ENCODE measurements around the gene SLC16A2.

SLC16A2 gene

DNA sequence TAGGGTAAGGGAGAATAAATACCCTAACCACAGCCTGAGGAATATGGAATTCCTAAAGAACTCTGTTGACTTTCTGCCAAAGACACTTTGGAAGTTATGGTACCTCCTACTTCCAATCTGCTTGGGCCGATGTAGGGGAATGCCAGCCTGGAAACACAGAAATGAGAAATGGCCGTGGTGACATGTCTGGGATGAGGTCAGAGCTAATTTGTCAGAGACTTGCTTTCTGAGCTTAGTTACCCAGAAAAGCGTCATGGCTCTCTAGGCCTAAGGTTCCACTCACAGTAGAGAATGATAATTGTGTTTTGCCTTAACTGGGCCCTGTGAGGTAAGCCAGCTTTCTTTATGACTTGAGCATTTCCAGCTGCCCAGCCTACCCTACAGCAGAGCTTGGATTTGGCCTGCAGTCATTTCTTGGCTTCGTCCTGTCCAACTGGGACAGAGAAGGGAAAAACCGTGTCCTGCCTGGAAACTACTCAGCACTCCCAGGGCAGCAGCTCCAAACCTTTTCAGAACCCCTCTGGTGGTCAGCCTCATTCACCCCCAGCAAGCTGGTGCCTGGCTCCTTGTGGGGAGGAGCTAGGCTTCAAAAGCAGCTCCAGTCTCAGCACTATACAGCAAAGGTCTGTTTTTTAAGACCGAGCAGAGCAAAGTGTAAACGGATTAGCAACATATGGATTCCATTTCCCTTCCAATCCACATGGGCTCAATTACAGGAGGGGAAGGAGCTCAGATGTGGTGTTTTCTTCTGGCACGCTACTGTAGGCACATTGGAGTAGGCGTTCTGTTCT lies 100.9 kb downstream of the SLC16A2 start:
- H3K36me3 ChIP-seq: no peaks in the 10 kb centered on the region
- H3K4me1 ChIP-seq (ENCODE audit: control insufficient read depth in 1 of 2, insufficient read depth in 1 of 2, low read depth in 1 of 2, low read length in 1 of 2): no peaks in the 10 kb centered on the region
- H3K9me3 ChIP-seq: no peaks in the 10 kb centered on the region
- H3K27ac ChIP-seq: no peak overlapping the region
- H3K27me3 ChIP-seq: no peaks in the 10 kb centered on the region
- no peak overlapping the region for H3K4me3 ChIP-seq (ENCODE audit: low read depth in 1 of 2, low read length in 1 of 2)
- TF ChIP-seq, protein P1, sequence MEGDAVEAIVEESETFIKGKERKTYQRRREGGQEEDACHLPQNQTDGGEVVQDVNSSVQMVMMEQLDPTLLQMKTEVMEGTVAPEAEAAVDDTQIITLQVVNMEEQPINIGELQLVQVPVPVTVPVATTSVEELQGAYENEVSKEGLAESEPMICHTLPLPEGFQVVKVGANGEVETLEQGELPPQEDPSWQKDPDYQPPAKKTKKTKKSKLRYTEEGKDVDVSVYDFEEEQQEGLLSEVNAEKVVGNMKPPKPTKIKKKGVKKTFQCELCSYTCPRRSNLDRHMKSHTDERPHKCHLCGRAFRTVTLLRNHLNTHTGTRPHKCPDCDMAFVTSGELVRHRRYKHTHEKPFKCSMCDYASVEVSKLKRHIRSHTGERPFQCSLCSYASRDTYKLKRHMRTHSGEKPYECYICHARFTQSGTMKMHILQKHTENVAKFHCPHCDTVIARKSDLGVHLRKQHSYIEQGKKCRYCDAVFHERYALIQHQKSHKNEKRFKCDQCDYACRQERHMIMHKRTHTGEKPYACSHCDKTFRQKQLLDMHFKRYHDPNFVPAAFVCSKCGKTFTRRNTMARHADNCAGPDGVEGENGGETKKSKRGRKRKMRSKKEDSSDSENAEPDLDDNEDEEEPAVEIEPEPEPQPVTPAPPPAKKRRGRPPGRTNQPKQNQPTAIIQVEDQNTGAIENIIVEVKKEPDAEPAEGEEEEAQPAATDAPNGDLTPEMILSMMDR (IDR thresholded peaks at IDR 0.05): no peak

DNA sequence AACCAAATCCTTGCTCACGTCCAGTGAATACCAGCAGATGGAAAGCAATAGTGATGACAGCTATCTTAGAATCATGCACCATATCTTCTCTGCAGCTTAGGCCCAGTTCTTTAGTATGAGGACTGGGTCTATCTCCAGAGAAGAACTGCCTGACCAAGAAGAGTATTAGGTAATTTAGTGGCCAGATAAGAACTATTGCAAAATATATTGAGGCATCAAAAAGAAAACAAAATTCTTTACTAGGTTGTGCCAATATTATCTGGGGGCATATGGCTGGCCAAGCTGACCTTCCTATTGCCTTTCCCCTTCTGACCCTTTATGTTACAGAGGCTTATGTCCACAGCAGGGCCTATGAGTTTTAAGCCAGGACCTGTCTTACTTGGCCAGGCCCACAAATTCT lies 101.9 kb downstream of the SLC16A2 start:
- TF ChIP-seq, protein P1 (IDR thresholded peaks at IDR 0.05): no peak
- Histone ChIP-seq H3K4me3 (ENCODE audit: low read depth in 1 of 2, low read length in 1 of 2) (no peak overlapping the region), H3K9me3 (no peaks in the 10 kb centered on the region), H3K36me3 (no peaks in the 10 kb centered on the region), H3K27ac (no peak overlapping the region), H3K27me3 (no peaks in the 10 kb centered on the region), H3K4me1 (ENCODE audit: control insufficient read depth in 1 of 2, insufficient read depth in 1 of 2, low read depth in 1 of 2, low read length in 1 of 2) (no peaks in the 10 kb centered on the region)

DNA sequence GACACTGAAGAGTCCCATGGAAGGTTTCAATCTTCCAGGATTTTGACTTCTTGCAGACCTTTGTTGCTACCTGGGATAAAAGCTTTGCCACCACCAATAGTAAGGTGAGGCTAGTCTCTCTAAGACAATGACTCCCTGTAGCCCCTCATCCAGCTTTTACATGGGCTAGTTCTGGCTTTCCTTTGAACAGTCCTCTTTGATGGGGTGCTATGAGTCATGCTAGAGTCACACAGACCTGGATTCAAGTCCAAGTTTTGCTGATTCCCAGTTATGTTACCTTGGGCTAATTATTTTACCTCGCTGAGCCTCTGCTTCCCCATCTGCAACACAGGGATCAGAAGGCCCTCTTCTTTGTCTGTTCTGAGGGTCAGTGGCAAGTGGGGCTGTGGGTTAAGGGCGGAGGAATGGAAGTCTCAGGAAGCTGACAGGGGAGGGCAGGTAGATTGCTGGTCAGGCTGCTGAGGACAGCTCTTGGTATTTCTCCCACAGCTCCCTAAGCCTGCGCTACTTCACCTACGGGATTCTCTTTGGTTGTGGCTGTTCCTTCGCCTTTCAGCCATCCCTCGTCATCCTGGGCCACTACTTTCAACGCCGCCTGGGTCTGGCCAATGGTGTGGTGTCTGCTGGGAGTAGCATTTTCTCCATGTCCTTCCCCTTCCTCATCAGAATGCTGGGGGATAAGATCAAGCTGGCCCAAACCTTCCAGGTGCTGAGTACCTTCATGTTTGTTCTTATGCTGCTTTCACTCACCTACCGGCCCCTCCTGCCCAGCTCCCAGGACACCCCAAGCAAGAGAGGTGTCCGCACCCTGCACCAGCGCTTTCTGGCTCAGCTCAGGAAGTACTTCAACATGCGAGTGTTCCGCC lies 102.8 kb downstream of the SLC16A2 start:
- TF ChIP-seq, protein P1 (IDR thresholded peaks at IDR 0.05): no peak
- no peaks in the 10 kb centered on the region for H3K36me3 ChIP-seq
- no peaks in the 10 kb centered on the region for H3K9me3 ChIP-seq
- no peak overlapping the region for H3K4me3 ChIP-seq (ENCODE audit: low read depth in 1 of 2, low read length in 1 of 2)
- no peaks in the 10 kb centered on the region for H3K27me3 ChIP-seq
- no peak overlapping the region for H3K27ac ChIP-seq
- H3K4me1 ChIP-seq (ENCODE audit: control insufficient read depth in 1 of 2, insufficient read depth in 1 of 2, low read depth in 1 of 2, low read length in 1 of 2): no peaks in the 10 kb centered on the region

DNA sequence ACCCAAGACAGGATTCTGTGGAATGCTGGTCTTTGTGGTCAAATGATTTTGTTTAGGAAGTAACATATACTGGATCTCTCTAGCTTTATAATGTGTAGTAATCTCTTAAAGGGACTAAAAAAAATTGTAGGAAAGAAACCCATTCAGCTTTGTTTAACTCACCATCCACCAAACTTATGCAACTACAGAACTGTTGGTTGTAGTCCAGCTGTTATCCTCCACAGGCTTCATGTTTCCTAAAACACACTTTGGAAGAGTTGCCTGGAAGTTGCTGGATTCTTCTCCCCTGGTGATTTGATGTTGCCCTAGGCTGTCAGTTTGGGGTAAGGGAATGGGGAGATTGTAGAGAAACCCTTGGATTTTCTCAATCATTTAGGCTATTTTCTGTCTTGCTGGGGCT lies 103.8 kb downstream of the SLC16A2 start:
- no peaks in the 10 kb centered on the region for H3K9me3 ChIP-seq
- H3K27me3 ChIP-seq: no peaks in the 10 kb centered on the region
- no peak overlapping the region for H3K4me3 ChIP-seq (ENCODE audit: low read depth in 1 of 2, low read length in 1 of 2)
- TF ChIP-seq, protein P1 (IDR thresholded peaks at IDR 0.05): no peak
- H3K4me1 ChIP-seq (ENCODE audit: control insufficient read depth in 1 of 2, insufficient read depth in 1 of 2, low read depth in 1 of 2, low read length in 1 of 2): no peaks in the 10 kb centered on the region
- H3K27ac ChIP-seq: no peak overlapping the region
- H3K36me3 ChIP-seq: no peaks in the 10 kb centered on the region

DNA sequence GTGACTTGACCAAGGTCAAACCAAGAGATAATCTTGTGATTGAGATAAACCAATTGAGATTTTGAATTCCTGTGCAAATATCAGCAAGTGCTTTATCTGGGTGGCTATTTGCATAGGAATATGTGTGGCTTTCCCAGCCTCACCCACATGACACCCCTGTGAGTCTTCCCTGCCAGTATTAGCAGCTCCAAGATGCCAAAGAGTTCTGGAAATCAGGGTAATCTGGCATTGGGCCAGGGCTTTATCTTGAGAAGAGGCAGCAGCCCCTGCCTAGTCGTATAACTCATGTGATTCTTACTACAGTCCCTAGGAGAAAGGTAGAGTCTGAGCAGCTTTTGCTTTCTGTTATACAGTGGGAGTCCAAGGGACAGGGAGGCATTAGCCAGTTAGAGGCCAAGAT lies 105.5 kb downstream of the SLC16A2 start:
- H3K36me3 ChIP-seq: no peaks in the 10 kb centered on the region
- H3K9me3 ChIP-seq: no peaks in the 10 kb centered on the region
- H3K4me3 ChIP-seq (ENCODE audit: low read depth in 1 of 2, low read length in 1 of 2): no peak overlapping the region
- no peak overlapping the region for H3K27ac ChIP-seq
- no peaks in the 10 kb centered on the region for H3K27me3 ChIP-seq
- TF ChIP-seq, protein P1 (IDR thresholded peaks at IDR 0.05): no peak
- no peaks in the 10 kb centered on the region for H3K4me1 ChIP-seq (ENCODE audit: control insufficient read depth in 1 of 2, insufficient read depth in 1 of 2, low read depth in 1 of 2, low read length in 1 of 2)
